Stomach smooth muscle (tissue), 2 donors: ENCODE results near the gene DCAF5.

Source experiments
- H3K27ac ChIP-seq: one replicate; pipeline ENCODE4 v1.7.0; 2013; ENCODE audit warnings: mild to moderate bottlenecking, low read length, inconsistent platforms
- H3K27me3 ChIP-seq, 2 donors: one replicate each; pipeline ENCODE4 v1.7.0; 2013; ENCODE audit warnings: low read length in 2 of 2; ENCODE audit not compliant: insufficient read depth in 2 of 2, control insufficient read depth in 1 of 2
- H3K36me3 ChIP-seq, 2 donors: one replicate each; pipeline ENCODE4 v1.7.0; 2013; ENCODE audit warnings: low read length in 2 of 2; ENCODE audit not compliant: control insufficient read depth in 2 of 2, insufficient read depth in 2 of 2
- H3K4me1 ChIP-seq: one replicate; pipeline ENCODE4 v1.7.0; 2013; ENCODE audit warnings: low read length; ENCODE audit not compliant: control insufficient read depth, insufficient read depth
- H3K4me3 ChIP-seq, 2 donors: one replicate each; pipeline ENCODE4 v1.7.0; 2013; ENCODE audit warnings: low read length in 2 of 2
- H3K9ac ChIP-seq, 2 donors: one replicate each; pipeline ENCODE4 v1.7.0; 2013; ENCODE audit warnings: low read length in 2 of 2, mild to moderate bottlenecking in 1 of 2
- H3K9me3 ChIP-seq, 2 donors: one replicate each; pipeline ENCODE4 v1.7.0; 2013; ENCODE audit warnings: low read length in 2 of 2; ENCODE audit not compliant: control insufficient read depth in 2 of 2
- donor health status: healthy.
- donor health status: Pancreatic carcinoma.

DCAF5 gene

DNA sequence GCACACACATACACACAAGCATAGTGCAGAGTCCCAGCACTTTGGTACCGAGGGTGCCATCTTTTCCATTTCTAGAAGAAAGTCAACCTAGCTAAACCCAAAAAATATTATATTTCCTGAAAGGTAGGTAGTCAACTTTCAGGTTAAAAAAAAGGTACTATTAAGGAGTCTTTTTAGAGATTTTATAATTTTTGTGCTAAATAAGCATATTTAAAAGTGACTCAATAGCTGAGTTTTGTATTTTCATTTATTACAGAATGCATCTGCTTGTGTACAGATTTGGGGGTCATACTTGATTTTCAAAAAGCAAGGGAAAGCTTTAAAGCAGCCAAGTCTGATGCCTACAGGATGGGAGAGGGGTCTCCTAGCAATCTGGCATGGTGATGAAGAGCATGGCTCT is 34.6 kb downstream of the DCAF5 start:
- no peaks in the 10 kb centered on the region for H3K27me3 ChIP-seq
- no peak overlapping the region for H3K9ac ChIP-seq
- no peaks in the 10 kb centered on the region for H3K4me1 ChIP-seq
- no peaks in the 10 kb centered on the region for H3K9me3 ChIP-seq
- no peak overlapping the region for H3K4me3 ChIP-seq
- peaks cover 33 to 37% of the 10 kb centered on the region in 2 donors for H3K36me3 ChIP-seq
- no peak overlapping the region for H3K27ac ChIP-seq

DNA sequence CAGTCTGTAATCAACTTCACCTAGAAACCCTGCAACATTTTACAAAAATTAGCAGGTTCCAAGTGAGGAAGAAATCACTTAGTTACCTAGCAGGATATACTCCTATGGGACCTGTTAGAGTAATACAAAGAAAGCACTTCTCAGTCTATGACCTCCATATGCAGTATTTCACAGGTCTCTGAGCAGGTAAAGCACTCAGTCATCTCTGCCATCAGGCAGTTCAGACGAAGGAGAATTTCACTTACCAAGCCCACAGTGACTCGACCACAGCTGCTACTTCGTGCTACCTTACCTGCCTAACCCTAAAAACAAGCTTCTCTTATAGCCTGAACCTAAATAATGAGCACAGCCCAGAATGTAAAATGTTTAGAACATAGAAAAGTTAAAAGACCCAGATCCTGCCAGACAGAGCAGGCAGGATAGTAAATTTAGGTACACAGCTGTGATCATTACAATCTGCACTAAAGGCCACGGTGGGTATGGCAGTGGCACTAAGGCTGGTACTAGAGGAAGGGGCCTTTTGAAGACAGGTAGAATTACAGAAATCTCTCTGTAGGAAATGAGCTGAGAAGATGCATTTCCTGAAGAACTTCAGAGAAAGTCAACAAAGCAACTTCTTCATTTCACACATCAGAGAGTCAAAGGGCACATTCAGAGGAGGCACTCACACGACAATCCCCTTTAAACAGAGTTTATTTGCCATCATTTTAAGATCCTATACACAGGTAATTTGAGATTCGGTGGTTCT is 35.7 kb downstream of the DCAF5 start:
- no peak overlapping the region for H3K27ac ChIP-seq
- no peak overlapping the region for H3K4me3 ChIP-seq
- no peaks in the 10 kb centered on the region for H3K4me1 ChIP-seq
- H3K9me3 ChIP-seq, result no peaks in the 10 kb centered on the region
- peaks cover 36 to 37% of the 10 kb centered on the region in 2 donors for H3K36me3 ChIP-seq
- H3K9ac ChIP-seq, result no peak overlapping the region
- no peaks in the 10 kb centered on the region for H3K27me3 ChIP-seq

DNA sequence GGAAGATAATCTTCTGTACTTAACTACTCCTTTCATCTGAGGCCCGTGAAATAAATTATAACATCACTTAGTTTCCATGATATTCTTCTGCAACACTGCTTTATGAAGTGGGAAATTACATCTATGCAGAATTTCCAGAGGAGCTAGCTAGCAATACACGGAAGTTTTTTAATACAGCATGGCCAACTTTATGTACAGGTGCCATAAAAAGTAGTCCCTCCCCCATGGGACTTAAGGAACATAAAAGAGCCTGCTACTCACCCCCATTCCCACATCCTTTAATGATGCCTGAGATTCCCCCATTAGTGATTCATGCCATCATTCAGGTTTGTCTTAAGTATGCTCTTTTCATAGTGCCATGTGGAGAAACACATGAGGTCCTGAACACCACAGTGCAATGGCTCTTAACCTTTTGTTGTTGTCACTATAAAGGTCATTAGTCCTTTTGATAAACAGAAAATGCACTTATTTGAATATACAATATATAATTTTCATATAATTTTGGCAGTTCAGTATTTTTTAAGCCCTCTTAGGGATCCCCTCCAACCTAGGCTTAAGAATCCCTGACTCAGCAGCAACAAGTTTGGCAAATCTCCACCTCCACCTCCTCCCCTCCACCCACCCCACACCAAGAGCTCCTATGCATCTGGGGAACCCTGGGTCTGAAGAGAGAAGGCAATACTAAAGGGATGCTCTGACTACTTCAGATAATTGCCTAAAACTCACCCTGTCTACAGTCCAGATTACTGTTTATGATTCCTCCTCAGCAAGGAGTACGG is 37.3 kb downstream of the DCAF5 start:
- peaks cover 31 to 34% of the 10 kb centered on the region in 2 donors for H3K36me3 ChIP-seq
- H3K9ac ChIP-seq, result no peak overlapping the region
- no peak overlapping the region for H3K27ac ChIP-seq
- no peaks in the 10 kb centered on the region for H3K9me3 ChIP-seq
- H3K4me3 ChIP-seq, result no peak overlapping the region
- no peaks in the 10 kb centered on the region for H3K4me1 ChIP-seq
- H3K27me3 ChIP-seq, result no peaks in the 10 kb centered on the region

GRCh38 chr14:69114763-69115162 is 38.2 kb downstream of the DCAF5 start:
- Histone ChIP-seq H3K27me3 (no peaks in the 10 kb centered on the region), H3K9ac (no peak overlapping the region), H3K4me1 (no peaks in the 10 kb centered on the region), H3K27ac (no peak overlapping the region), H3K4me3 (no peak overlapping the region), H3K9me3 (no peaks in the 10 kb centered on the region), H3K36me3 (peaks cover 31 to 32% of the 10 kb centered on the region in 2 donors)

- Histone ChIP-seq H3K9ac (no peak overlapping the region), H3K27ac (no peak overlapping the region), H3K4me1 (peaks cover 3% of the 10 kb centered on the region), H3K27me3 (no peaks in the 10 kb centered on the region), H3K4me3 (no peak overlapping the region), H3K36me3 (peaks cover 7% of the 10 kb centered on the region in 2 donors), H3K9me3 (no peaks in the 10 kb centered on the region)
Observed at GRCh38 chr14:69108358-69108757, 44.6 kb downstream of the DCAF5 start.

DNA sequence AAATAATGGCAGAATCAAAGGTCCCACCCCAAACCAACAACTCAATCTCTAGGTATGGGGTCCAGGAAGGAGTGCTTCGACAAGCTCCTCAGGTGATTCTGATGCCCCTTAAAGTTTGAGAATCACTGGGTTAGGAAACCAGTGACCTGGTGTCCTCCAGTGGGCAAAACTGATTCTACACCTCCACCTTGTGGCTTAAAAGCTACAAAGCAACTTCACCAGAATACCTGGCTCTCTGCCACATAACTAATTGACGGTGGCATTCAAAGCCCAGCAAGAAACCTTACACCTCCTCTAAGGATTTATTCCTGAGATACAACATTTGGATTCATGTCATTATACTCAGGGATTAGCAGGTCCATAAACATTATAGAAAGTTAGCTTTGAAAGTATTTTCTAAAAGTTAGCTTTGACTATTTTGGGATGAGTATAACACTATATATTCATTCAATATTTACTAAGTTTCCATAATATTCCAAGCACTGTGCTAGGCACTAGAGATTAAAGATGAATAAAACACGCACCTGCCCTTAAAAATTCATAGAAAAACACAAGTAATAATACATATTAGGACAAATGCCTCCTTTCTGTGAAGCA is 45.4 kb downstream of the DCAF5 start:
- no peak overlapping the region for H3K4me3 ChIP-seq
- no peaks in the 10 kb centered on the region for H3K9me3 ChIP-seq
- no peaks in the 10 kb centered on the region for H3K27me3 ChIP-seq
- no peak overlapping the region for H3K9ac ChIP-seq
- peaks cover 3% of the 10 kb centered on the region for H3K4me1 ChIP-seq
- H3K36me3 ChIP-seq, result peaks cover 4 to 7% of the 10 kb centered on the region in 2 donors
- no peak overlapping the region for H3K27ac ChIP-seq

DNA sequence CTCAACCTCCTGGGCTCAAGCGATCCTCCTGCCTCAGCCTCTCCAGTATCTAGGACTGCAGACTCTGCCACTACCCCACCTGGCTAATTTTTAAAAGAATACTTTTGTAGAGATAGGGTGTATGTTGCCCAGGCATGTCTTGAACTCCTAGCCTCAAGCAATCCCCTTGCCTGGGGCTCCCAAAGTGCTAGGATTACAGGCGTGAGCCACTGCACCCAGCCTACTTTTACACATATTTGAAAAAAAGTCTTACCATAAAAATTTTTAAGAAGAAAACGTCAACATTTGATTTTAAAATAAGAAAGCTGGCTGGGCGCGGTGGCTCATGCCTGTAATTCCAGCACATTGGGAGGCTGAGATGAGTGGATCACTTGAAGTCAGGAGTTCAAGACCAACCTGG is 46.5 kb downstream of the DCAF5 start:
- Histone ChIP-seq H3K36me3 (peaks cover 4 to 7% of the 10 kb centered on the region in 2 donors), H3K4me3 (no peak overlapping the region), H3K4me1 (peaks cover 3% of the 10 kb centered on the region), H3K27me3 (no peaks in the 10 kb centered on the region), H3K27ac (no peak overlapping the region), H3K9ac (no peak overlapping the region), H3K9me3 (no peaks in the 10 kb centered on the region)

- Histone ChIP-seq H3K9me3 (no peaks in the 10 kb centered on the region), H3K27ac (no peak overlapping the region), H3K4me1 (peaks cover 3% of the 10 kb centered on the region), H3K27me3 (no peaks in the 10 kb centered on the region), H3K36me3 (peaks cover 4 to 7% of the 10 kb centered on the region in 2 donors), H3K4me3 (no peak overlapping the region), H3K9ac (no peak overlapping the region)
Observed at GRCh38 chr14:69105326-69105725, 47.6 kb downstream of the DCAF5 start.

DNA sequence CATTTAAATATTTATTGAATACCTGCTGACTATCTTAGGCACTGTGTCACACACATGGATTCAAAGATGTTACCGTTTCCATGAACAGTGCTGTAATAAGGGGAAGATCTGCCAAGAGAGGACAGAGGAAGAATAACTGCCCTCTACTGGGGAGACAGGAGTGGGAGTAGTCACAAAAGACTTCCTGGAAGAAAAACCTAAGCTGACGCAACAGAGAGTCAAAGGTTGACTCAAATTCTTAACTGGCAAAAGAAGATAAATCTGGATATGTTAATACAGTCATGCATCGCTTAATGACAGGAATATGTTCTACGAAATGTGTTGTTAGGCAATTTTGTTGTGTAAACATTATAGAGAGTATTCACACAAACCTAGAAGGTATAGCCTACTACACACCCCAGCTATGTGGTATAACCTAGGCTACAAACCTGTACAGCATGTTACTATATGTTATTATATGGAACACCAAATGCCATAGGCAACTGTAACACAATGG is 51.5 kb downstream of the DCAF5 start:
- peaks cover 4 to 7% of the 10 kb centered on the region in 2 donors for H3K36me3 ChIP-seq
- H3K4me3 ChIP-seq, result no peak overlapping the region
- H3K9ac ChIP-seq, result no peak overlapping the region
- H3K27me3 ChIP-seq, result no peaks in the 10 kb centered on the region
- H3K4me1 ChIP-seq, result peaks cover 8% of the 10 kb centered on the region
- H3K9me3 ChIP-seq, result no peaks in the 10 kb centered on the region
- no peak overlapping the region for H3K27ac ChIP-seq

DNA sequence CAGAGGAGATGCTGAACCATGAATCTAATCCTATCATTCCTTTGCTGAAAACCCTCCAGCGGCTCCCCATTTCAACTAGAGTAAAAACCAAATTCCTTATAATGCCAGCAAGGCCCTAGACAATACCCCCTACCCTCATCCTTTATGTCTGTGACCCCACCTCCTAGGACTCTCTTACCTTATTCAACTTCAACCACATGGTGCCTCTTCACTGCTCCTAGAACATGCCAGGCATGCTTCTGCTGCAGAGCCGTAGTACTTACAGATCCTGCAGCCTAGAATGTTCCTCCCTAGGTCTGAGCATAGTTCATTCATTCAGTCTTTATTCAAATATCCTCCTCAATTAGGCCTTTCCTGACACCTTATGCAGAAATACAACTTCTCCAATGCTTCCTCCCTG is 54.9 kb downstream of the DCAF5 start:
- Histone ChIP-seq H3K27ac (no peak overlapping the region), H3K4me1 (peaks cover 22% of the 10 kb centered on the region), H3K9me3 (no peaks in the 10 kb centered on the region), H3K27me3 (no peaks in the 10 kb centered on the region), H3K4me3 (no peak overlapping the region), H3K36me3 (peaks cover 0 to 2% of the 10 kb centered on the region in 2 donors), H3K9ac (no peak overlapping the region)
